HG03439 (cell line): ENCODE measurements around the gene NUCB1.
"Not testable (repeated sequence)": the region's sequence is repeated elsewhere in the genome, so short reads cannot be mapped to it uniquely, and the experiment has no call there.

Experiments
- ATAC-seq: cut with Tn5 transposase; IDR thresholded peaks from one replicate; pipeline ENCODE4 v1.9.1; 2021; ENCODE audit warnings: mild to moderate bottlenecking, moderate library complexity; ENCODE audit not compliant: unreplicated experiment

The NUCB1 gene

GRCh38 chr19:48874303-48875135 is 25.6 kb upstream of the NUCB1 start:
- ATAC-seq, result no peak

GRCh38 chr19:48876043-48876981 is 23.8 kb upstream of the NUCB1 start:
- not testable (repeated sequence) for ATAC-seq

- ATAC-seq, result no peak
Measured at GRCh38 chr19:48877855-48878195, 22.3 kb upstream of the NUCB1 start.

GRCh38 chr19:48878196-48879024 is 21.7 kb upstream of the NUCB1 start:
- ATAC-seq, result no peak

- ATAC-seq, result no peak
Measured at GRCh38 chr19:48879025-48879637, 21.0 kb upstream of the NUCB1 start.

GRCh38 chr19:48879696-48880095 is 20.4 kb upstream of the NUCB1 start:
- not testable (repeated sequence) for ATAC-seq

GRCh38 chr19:48881741-48882657 is 18.1 kb upstream of the NUCB1 start:
- no peak for ATAC-seq

GRCh38 chr19:48883726-48884125 is 16.4 kb upstream of the NUCB1 start:
- ATAC-seq, result no peak

- no peak for ATAC-seq
Measured at GRCh38 chr19:48887861-48888612, 12.1 kb upstream of the NUCB1 start.

- not testable (repeated sequence) for ATAC-seq
Measured at GRCh38 chr19:48889496-48889895, 10.6 kb upstream of the NUCB1 start.

GRCh38 chr19:48890551-48890950 is 9.6 kb upstream of the NUCB1 start:
- ATAC-seq, result no peak

- no peak for ATAC-seq
Measured at GRCh38 chr19:48895226-48895625, 4.9 kb upstream of the NUCB1 start.

GRCh38 chr19:48896191-48896720 is 3.9 kb upstream of the NUCB1 start:
- ATAC-seq, result no peak

- ATAC-seq, result no peak
Measured at GRCh38 chr19:48897181-48897580, 2.9 kb upstream of the NUCB1 start.

GRCh38 chr19:48899386-48899749 is 744 bp upstream of the NUCB1 start:
- not testable (repeated sequence) for ATAC-seq

GRCh38 chr19:48900477-48901406 is 630 bp downstream of the NUCB1 start:
- no peak for ATAC-seq

GRCh38 chr19:48902291-48902690 is 2.2 kb downstream of the NUCB1 start:
- not testable (repeated sequence) for ATAC-seq
